ENCODE data around the gene AP2A1. TPM values are rescaled to one million over a fixed set of nuclear protein-coding genes. Genes with fewer than 3 reads are reported as not detected.

Gene AP2A1
- total and polyA plus RNA-seq, 2 donors (not counting 3 experiments of a cell fraction or from before 2014, with no cell fraction given) = 108 to 113 TPM

DNA sequence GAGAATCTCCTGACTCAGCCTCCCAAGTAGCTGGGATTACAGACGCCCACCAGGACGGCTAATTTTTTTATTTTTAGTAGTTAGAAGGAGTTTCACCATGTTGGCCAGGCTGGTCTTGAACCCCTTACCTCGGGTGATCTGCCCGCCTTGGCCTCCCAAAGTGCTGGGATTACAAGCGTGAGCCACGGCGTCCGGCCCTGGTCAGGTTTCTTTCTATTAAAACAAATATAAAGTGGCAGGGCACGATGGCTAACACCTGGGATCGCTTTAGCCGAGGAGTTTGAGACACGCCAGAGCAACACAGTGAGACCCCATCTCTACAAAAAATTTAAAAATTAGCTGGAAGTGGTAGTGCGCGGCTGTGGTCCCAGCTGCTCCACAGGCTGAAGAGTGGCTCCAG is 49.8 kb downstream of the AP2A1 start:
- BruUV-seq (replicated peaks) = no TSS peak
- Histone ChIP-seq H3K4me2 (ENCODE audit: insufficient read depth, low read length) (no peak overlapping the region), H3K4me1 (ENCODE audit: control insufficient read depth, extremely low read depth, insufficient read depth, low read length) (peaks cover 28% of the 10 kb centered on the region), H3K27me3 (ENCODE audit: control insufficient read depth in 2 of 2, insufficient read depth in 2 of 2, low read length in 2 of 2) (no peaks in the 10 kb centered on the region), H4K20me1 (replicated peaks; ENCODE audit: control insufficient read depth, extremely low read depth, insufficient read depth, low read length) (no peaks in the 10 kb centered on the region), H3K9ac (replicated peaks; ENCODE audit: extremely low read depth, insufficient read depth, low read length) (no peak overlapping the region), H2AFZ (ENCODE audit: low read depth, low read length) (no peak overlapping the region), H3K4me3 (replicated peaks in 1 of 3; ENCODE audit: insufficient read depth in 1 of 3, low read depth in 1 of 3, low read length in 3 of 3) (no peak overlapping the region), H3K79me2 (ENCODE audit: control insufficient read depth, insufficient read depth, low read length) (peaks cover 20% of the 10 kb centered on the region), H3K36me3 (ENCODE audit: control insufficient read depth in 2 of 2, extremely low read depth in 1 of 2, insufficient read depth in 2 of 2, low read length in 2 of 2) (peaks cover 0 to 2% of the 10 kb centered on the region in 2 experiments), H3K9me3 (replicated peaks; ENCODE audit: control insufficient read depth, insufficient read depth, low read length) (no peaks in the 10 kb centered on the region), H3K27ac (ENCODE audit: insufficient read depth, low read depth, low read length) (no peak overlapping the region), H3K9me1 (replicated peaks; ENCODE audit: control insufficient read depth, extremely low read depth, insufficient read depth, low read length) (no peaks in the 10 kb centered on the region)
- dilution Hi-C loops (cut with MboI; ENCODE audit: extremely low pct_ligation_motif_present, low sequenced_read_pairs) (no loop called here), intact Hi-C loops (cut with micrococcal nuclease) (no loop called here)
- TF ChIP-seq POLR2A (IDR thresholded peaks at IDR 0.05; ENCODE audit: low read depth, low read length) = no peak
- no peak for TF ChIP-seq POLR2AphosphoS5 (IDR thresholded peaks at IDR 0.05; ENCODE audit: insufficient read depth, low read depth, low read length)
- CTCF ChIA-PET = no interaction called here
- DNase-seq (ENCODE audit: low read depth, low spot score) = no peak
- POLR2A ChIA-PET = no interaction called here
- FAIRE-seq = no peak

DNA sequence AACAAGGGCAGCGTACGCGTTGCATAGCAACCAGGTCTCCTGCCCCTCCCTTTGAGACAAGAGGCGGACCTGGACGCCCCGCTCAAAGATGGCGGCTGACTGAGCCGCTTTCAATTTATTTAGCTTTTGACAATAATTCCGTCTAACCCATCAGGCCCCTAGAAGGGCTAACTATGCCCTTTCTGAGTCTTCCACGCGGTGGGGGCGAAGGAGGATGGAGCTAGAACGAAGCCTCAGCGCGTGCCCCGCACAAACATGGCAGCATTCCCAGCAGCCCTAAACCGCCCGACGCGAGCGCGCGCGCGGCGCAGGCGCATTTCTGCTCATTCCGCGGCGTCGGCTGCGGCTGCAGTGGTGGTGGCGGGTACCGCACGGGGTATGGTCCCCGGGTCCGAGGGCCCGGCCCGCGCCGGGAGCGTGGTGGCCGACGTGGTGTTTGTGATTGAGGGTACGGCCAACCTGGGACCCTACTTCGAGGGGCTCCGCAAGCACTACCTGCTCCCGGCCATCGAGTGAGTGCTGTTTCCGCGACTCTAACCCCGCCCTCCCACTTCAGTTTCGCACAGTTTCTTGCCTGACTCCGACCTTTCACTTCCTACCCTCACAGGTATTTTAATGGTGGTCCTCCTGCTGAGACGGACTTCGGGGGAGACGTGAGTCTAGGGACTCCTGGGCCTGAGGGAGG is 51.3 kb downstream of the AP2A1 start, which contains the start of gene MED25:
Gene MED25 (plus strand): TSS at position 326 of the 685 bp plus-strand sequence. CDS start 53 bp downstream, at position 379.
- H3K9ac ChIP-seq (replicated peaks; ENCODE audit: extremely low read depth, insufficient read depth, low read length) = peak within 1 kb of the TSS; percentile 91
- peak within 1 kb of the TSS; percentile 83 to 95 (median 90) for H3K4me3 ChIP-seq (replicated peaks in 1 of 3; ENCODE audit: insufficient read depth in 1 of 3, low read depth in 1 of 3, low read length in 3 of 3)
- peaks cover 21% of the 10 kb centered on the region for H3K79me2 ChIP-seq (ENCODE audit: control insufficient read depth, insufficient read depth, low read length)
- H3K36me3 ChIP-seq (ENCODE audit: control insufficient read depth in 2 of 2, extremely low read depth in 1 of 2, insufficient read depth in 2 of 2, low read length in 2 of 2) = peaks cover 0 to 2% of the 10 kb centered on the region in 2 experiments
- no TSS peak for BruUV-seq (replicated peaks)
- peaks cover 19% of the 10 kb centered on the region for H3K4me1 ChIP-seq (ENCODE audit: control insufficient read depth, extremely low read depth, insufficient read depth, low read length)
- intact Hi-C loops (cut with micrococcal nuclease) (loop anchor here (1.0 kb wide), 2 partner anchors 32 to 52 kb away; no protein-coding TSS in a partner anchor), dilution Hi-C loops (cut with MboI; ENCODE audit: extremely low pct_ligation_motif_present, low sequenced_read_pairs) (no loop called here)
- H3K9me3 ChIP-seq (replicated peaks; ENCODE audit: control insufficient read depth, insufficient read depth, low read length) = no peaks in the 10 kb centered on the region
- H4K20me1 ChIP-seq (replicated peaks; ENCODE audit: control insufficient read depth, extremely low read depth, insufficient read depth, low read length) = no peaks in the 10 kb centered on the region
- DNase-seq (ENCODE audit: low read depth, low spot score) (peak; percentile 93), FAIRE-seq (peak; percentile 91)
- POLR2A ChIA-PET = no interaction called here
- H3K27me3 ChIP-seq (ENCODE audit: control insufficient read depth in 2 of 2, insufficient read depth in 2 of 2, low read length in 2 of 2) = no peaks in the 10 kb centered on the region
- H3K9me1 ChIP-seq (replicated peaks; ENCODE audit: control insufficient read depth, extremely low read depth, insufficient read depth, low read length) = no peaks in the 10 kb centered on the region
- peak within 1 kb of the TSS; percentile 95 for H3K4me2 ChIP-seq (ENCODE audit: insufficient read depth, low read length)
- H2AFZ ChIP-seq (ENCODE audit: low read depth, low read length) = peak within 1 kb of the TSS; percentile 93
- TF ChIP-seq, protein P1, sequence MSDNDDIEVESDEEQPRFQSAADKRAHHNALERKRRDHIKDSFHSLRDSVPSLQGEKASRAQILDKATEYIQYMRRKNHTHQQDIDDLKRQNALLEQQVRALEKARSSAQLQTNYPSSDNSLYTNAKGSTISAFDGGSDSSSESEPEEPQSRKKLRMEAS (IDR thresholded peaks at IDR 0.05; ENCODE audit: insufficient read depth, insufficient read length) = no peak
- TF ChIP-seq FOS (IDR thresholded peaks at IDR 0.05; ENCODE audit: borderline replicate concordance, insufficient read depth, low read length) = no peak
- TF ChIP-seq JUN (IDR thresholded peaks at IDR 0.05; ENCODE audit: borderline replicate concordance, insufficient read depth, insufficient read length, low read depth) = no peak
- peak; percentile 79 for TF ChIP-seq POLR2AphosphoS5 (IDR thresholded peaks at IDR 0.05; ENCODE audit: insufficient read depth, low read depth, low read length)
- no peak for TF ChIP-seq EZH2 (IDR thresholded peaks at IDR 0.05; ENCODE audit: borderline replicate concordance, low read depth, low read length, severe bottlenecking)
- TF ChIP-seq, protein P2, sequence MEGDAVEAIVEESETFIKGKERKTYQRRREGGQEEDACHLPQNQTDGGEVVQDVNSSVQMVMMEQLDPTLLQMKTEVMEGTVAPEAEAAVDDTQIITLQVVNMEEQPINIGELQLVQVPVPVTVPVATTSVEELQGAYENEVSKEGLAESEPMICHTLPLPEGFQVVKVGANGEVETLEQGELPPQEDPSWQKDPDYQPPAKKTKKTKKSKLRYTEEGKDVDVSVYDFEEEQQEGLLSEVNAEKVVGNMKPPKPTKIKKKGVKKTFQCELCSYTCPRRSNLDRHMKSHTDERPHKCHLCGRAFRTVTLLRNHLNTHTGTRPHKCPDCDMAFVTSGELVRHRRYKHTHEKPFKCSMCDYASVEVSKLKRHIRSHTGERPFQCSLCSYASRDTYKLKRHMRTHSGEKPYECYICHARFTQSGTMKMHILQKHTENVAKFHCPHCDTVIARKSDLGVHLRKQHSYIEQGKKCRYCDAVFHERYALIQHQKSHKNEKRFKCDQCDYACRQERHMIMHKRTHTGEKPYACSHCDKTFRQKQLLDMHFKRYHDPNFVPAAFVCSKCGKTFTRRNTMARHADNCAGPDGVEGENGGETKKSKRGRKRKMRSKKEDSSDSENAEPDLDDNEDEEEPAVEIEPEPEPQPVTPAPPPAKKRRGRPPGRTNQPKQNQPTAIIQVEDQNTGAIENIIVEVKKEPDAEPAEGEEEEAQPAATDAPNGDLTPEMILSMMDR (IDR thresholded peaks at IDR 0.05; ENCODE audit: extremely low read depth in 1 of 2, insufficient read depth in 1 of 2, low read depth in 1 of 2, low read length in 2 of 2) = peak in 1 of 2 donors; percentile 14
- TF ChIP-seq POLR2A (IDR thresholded peaks at IDR 0.05; ENCODE audit: low read depth, low read length) = peak; percentile 75
- no peak for TF ChIP-seq GATA2 (IDR thresholded peaks at IDR 0.05; ENCODE audit: insufficient read depth, insufficient read length, low read depth, low read length)
- TF ChIP-seq MYC (IDR thresholded peaks at IDR 0.05; ENCODE audit: low read depth, low read length) = no peak
- peak within 1 kb of the TSS; percentile 89 for H3K27ac ChIP-seq (ENCODE audit: insufficient read depth, low read depth, low read length)
- CTCF ChIA-PET = interaction anchor here (1.8 kb wide), 1 partner anchor 32 kb away, joined by 6 read pairs; no protein-coding TSS in a partner anchor
